GM18505 (cell line): ENCODE measurements around the gene IFT57.
A peak's percentile ranks its signal among the peaks of the same experiment; 100 is the strongest.
"Not testable (repeated sequence)": the region's sequence is repeated elsewhere in the genome, so short reads cannot be mapped to it uniquely, and the experiment has no call there.

Source experiments
- ATAC-seq: cut with Tn5 transposase; IDR thresholded peaks from one replicate; pipeline ENCODE4 v1.9.1; 2021; ENCODE audit not compliant: unreplicated experiment
- POLR2A ChIP-seq: IDR thresholded peaks from 4 replicates; pipeline ENCODE4 v1.6.1; 2011; ENCODE audit warnings: borderline replicate concordance; ENCODE audit not compliant: insufficient read depth, insufficient read length; ENCODE audit errors: extremely low read depth

IFT57 gene

DNA sequence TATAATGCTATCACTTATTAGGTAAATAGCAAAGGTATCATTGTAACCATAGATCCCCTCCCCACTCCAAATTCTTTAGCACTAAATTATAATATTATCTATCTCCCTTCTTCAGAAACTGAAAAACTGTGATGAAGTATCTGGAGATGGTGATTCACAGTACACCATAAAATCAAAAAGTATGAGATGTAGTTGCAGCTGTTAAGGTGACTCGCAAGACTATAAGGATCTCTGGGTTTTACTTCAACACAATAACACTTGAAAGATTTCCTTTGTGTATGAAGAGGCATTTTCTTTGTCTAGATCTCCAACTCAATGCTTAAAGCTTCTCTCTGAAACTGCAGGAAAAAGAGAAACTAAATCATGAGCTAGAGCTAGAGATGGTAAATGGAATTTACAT lies 46.9 kb downstream of the IFT57 start:
- no peak for ATAC-seq
- no peak for TF ChIP-seq POLR2A

DNA sequence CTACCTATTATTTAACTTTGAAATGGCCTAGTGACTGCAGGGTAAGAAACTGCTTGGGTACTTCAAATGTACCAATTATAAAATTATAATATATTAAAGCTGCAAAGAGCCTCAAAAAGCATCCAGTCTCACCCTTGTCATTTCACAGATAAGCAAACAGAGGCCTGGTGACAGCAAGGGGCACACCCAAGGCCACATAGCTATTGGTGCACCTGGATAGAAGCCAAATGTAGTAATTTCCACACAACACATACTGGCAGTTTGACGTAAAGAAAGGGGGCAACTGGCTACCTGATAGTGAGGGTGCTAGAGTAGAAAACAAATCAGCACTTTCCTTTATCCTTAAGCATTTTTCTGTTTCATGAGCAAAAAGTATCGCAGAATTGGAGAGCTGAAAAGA lies 51.1 kb downstream of the IFT57 start:
- TF ChIP-seq POLR2A = no peak
- no peak for ATAC-seq

- TF ChIP-seq POLR2A = no peak
- no peak for ATAC-seq
Measured at GRCh38 chr3:108164391-108164790, 57.8 kb downstream of the IFT57 start.

- no peak for TF ChIP-seq POLR2A
- ATAC-seq = no peak
Measured at GRCh38 chr3:108159865-108160264, 62.4 kb downstream of the IFT57 start.

GRCh38 chr3:108159105-108159504 lies 63.1 kb downstream of the IFT57 start:
- ATAC-seq = no peak
- no peak for TF ChIP-seq POLR2A

DNA sequence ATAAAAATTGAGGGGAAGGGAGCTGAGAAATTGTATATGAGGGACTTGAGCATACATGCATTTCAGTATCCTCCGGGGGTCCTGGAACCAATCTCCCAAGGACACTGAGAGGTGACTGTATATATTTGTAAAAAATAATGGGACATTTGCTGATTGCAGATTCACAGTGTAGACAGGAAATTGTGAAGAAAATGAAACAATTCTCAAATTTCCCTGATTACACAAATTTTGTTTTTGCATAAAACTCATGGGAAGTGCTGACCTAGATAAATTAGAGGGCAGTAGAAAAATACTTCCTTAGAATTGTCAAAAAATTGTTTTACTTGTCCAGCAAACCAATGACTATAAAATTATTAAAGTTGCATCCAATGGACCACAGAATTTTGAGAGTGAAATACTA lies 64.0 kb downstream of the IFT57 start:
- no peak for ATAC-seq

GRCh38 chr3:108157273-108157672 lies 65.0 kb downstream of the IFT57 start:
- TF ChIP-seq POLR2A = no peak
- ATAC-seq = no peak

More for the DNA sequence above, 64.0 kb downstream of the IFT57 start:
- no peak for TF ChIP-seq POLR2A

DNA sequence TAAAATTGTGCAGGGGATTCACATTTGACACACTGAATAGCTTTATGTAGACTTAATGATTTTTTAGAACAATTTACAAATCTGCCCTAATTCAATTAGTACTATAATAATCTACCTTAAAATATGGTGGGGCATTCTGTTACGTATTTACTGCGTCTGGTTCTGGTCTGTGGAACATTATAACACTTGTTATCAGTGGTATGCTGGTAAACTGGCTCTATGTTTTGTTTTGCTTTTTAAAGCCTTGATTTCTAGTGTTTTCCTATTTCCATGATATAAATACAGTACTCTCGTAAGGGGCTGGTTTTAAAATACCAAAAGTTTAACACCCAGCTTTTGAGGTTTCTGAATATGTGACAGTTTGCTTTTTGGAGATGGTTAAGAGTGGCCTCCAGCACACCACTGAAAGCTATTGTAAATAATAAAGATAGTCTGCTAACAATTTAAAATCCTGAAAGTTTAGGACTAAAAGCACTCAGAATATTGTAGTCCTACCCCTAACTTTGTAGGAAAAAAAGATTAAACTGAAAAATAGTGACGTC lies 65.8 kb downstream of the IFT57 start:
- ATAC-seq = no peak
- no peak for TF ChIP-seq POLR2A

GRCh38 chr3:108155642-108156041 lies 66.6 kb downstream of the IFT57 start:
- not testable (repeated sequence) for ATAC-seq

- no peak for TF ChIP-seq POLR2A
- peak; percentile 62 for ATAC-seq
Measured at GRCh38 chr3:108153451-108153981, 68.7 kb downstream of the IFT57 start.

DNA sequence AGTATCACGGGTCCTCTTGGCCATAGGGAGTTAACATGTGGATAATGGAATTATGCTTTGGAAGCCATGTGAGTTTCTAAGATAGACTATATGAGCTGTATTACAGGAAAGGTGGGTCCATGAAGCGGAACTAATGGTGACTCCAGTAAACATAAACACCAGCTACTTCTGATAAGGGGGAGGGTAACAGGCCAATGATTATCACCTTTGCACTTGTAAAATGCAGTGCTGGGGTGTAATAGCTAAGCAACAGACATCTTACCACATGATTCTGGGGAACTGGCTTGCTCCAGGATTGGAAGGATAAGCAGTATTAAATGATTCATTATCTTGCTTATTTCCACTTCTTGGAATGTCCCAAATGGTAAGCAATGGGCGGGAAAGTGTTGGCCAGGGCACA lies 70.0 kb downstream of the IFT57 start:
- no peak for ATAC-seq

DNA sequence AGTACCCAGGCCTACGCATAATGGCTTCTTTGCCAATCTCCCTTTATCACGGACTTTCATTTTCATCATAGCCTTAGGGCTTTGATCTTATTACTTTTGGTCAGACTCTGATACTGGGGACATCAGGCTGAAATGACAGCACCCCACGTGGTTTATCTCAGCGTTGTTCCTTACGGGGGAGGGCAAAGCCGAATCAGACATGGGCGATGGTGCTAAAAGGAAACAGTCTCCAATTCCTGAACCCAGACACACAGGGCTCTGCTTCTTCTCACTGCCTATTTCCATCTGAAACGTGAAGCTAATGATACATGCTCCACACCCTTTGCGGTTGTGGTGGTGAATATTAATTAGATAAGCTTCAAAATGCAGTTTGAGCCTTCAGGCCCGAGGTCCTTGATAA lies 72.0 kb downstream of the IFT57 start:
- no peak for TF ChIP-seq POLR2A
- no peak for ATAC-seq

More for the DNA sequence above, 70.0 kb downstream of the IFT57 start:
- TF ChIP-seq POLR2A = no peak

DNA sequence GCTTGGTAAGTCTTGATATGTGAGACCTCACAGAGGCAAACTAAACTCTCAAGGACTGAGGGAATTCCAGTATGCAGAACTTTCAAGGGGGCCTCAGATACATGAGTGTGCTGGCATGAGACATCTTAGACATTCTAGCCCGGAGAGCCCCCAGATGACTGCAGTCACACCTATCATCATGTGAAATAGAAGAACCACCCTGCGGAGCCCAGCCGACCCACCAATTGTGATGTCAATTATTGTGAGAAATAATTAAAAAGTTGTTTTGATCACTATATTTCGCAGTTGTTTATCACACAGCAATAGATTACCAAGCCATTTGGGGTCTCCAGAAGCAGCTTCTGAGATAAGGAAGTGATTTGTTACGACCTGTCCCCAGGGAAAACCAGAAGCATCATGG lies 76.1 kb downstream of the IFT57 start:
- TF ChIP-seq POLR2A = no peak
- ATAC-seq = no peak

GRCh38 chr3:108145578-108145977 lies 76.6 kb downstream of the IFT57 start:
- TF ChIP-seq POLR2A = no peak
- no peak for ATAC-seq

DNA sequence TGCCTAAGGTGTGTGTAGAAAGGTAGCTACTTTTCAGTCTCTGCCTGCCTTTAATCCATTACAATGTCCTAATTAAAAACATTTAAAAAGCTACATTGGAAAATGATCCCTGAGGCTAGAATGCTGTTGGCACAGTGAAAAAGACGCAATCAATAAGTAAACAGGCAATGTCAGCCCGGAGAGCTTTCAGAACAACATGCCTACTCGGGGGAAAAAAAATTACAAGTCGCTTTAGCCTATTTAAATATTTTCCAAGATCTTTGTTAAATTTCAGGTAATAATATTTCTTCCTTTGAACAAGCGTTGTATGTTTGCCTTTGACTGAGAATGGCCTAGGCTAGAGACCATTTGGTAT lies 84.8 kb downstream of the IFT57 start:
- TF ChIP-seq POLR2A = no peak
- ATAC-seq = no peak
